Measurements from ENCODE around the gene SND1. TPM values are rescaled to one million over a fixed set of nuclear protein-coding genes. Genes with fewer than 3 reads are reported as not detected.

The SND1 gene
- polyA plus RNA-seq, 3 donors: 46.5 to 97.3 (median 79.8) TPM

DNA sequence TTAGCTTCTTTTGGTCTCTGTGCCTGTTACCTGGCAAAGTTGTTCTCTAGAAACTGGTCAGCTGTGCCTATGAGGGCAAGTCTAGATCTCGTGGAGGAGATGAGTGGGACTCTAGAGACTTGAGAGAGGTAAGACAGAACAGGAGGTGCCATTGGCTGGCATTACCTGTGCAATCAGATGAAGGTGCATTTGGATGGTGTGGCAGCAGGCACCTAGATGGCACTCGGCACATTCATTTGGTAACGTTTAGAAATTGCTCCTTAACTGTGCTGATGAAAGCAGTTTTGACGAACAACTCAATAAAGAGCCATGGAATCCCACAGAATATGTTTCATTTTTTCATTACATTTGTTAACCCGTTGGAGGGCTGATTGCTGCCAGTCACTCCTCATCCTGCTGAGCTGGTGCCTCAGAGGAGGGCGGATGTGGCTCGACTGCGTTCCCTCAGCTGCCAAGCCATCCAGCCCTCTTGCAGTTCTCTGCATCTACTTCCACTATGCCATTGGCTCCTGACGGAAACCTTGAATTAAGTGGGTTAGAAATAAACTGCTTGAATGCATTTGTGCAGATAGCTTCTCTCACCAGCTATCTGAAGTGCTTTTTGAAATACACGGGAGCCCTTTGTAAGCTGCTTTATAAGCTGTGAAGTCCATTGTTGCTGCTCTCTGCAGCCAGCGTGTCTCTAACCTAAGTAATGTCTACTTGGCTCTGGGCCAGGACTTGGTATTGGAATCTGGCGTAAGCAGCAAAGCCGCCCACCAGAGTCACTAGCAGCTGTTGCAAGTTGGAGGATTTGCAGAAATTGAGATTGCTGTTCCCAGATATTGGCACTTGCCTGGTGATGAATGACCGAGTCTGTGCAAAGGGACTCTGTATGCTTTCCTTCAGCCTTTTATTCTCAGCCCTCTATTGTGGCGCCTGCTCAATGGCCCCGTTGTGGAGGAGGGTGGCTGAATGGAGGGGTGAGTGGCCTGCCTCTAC is 291.8 kb downstream of the SND1 start:
- H3K4me3 ChIP-seq (replicated peaks in 1 of 3; ENCODE audit: low read depth in 2 of 3, low read length in 3 of 3): no peak overlapping the region
- Mint-ChIP-seq H3K9me3 (no peaks in the 10 kb centered on the region), H3K36me3 (peaks cover 33 to 52% of the 10 kb centered on the region in 2 donors), H3K4me1 (peaks cover 3% of the 10 kb centered on the region), H3K4me3 (no peak overlapping the region), H3K27ac (peak overlapping the region in 1 of 7 donors; percentile 15), H3K27me3 (ENCODE audit: low read depth in 3 of 3) (peaks cover 0 to 3% (median 0%) of the 10 kb centered on the region in 3 donors)
- H2AFZ ChIP-seq (ENCODE audit: insufficient read depth, low read depth, low read length, poor library complexity, severe bottlenecking): no peak overlapping the region
- H3K4me1 ChIP-seq (ENCODE audit: control insufficient read depth in 1 of 2, insufficient read depth in 2 of 2, low read length in 2 of 2): no peaks in the 10 kb centered on the region
- H3K9me3 ChIP-seq (replicated peaks in 1 of 2; ENCODE audit: control insufficient read depth in 1 of 2, insufficient read depth in 1 of 2, low read length in 2 of 2): no peaks in the 10 kb centered on the region
- H4K20me1 ChIP-seq (ENCODE audit: insufficient read depth, low read length): peaks cover 29% of the 10 kb centered on the region
- intact Hi-C loops (cut with micrococcal nuclease): no loop called here
- peaks cover 17 to 75% of the 10 kb centered on the region in 2 donors for H3K36me3 ChIP-seq (replicated peaks in 1 of 2; ENCODE audit: control insufficient read depth in 1 of 2, insufficient read depth in 2 of 2, low read length in 2 of 2)
- no peak overlapping the region for H3K27ac ChIP-seq (ENCODE audit: low read depth in 1 of 2, low read length in 2 of 2)
- no peak overlapping the region for H3K4me2 ChIP-seq (replicated peaks; ENCODE audit: extremely low read depth, low read length, poor library complexity, severe bottlenecking)
- no peaks in the 10 kb centered on the region for H3K27me3 ChIP-seq (ENCODE audit: control insufficient read depth in 2 of 2, insufficient read depth in 2 of 2, low read length in 2 of 2)
- H3K79me2 ChIP-seq (ENCODE audit: insufficient read depth, low read length): no peaks in the 10 kb centered on the region
- no peak for DNase-seq
- 95% methylated on average over 10 of the region's 16 CpGs for WGBS (ENCODE audit: insufficient coverage)
- H3K9ac ChIP-seq (ENCODE audit: insufficient read depth, low read length, poor library complexity, severe bottlenecking): no peak overlapping the region
- TF ChIP-seq CTCF (IDR thresholded peaks at IDR 0.05): no peak

GRCh38 chr7:127946111-127946510 is 294.1 kb downstream of the SND1 start:
- Mint-ChIP-seq H3K36me3 (peaks cover 40 to 41% of the 10 kb centered on the region in 2 donors), H3K4me1 (peaks cover 19% of the 10 kb centered on the region), H3K27me3 (ENCODE audit: low read depth in 3 of 3) (no peaks in the 10 kb centered on the region), H3K27ac (peak overlapping the region in 1 of 7 donors; percentile 27), H3K9me3 (no peaks in the 10 kb centered on the region), H3K4me3 (no peak overlapping the region)
- H3K9me3 ChIP-seq (replicated peaks in 1 of 2; ENCODE audit: control insufficient read depth in 1 of 2, insufficient read depth in 1 of 2, low read length in 2 of 2): no peaks in the 10 kb centered on the region
- no peak for DNase-seq
- peaks cover 9 to 13% of the 10 kb centered on the region in 2 donors for H3K4me1 ChIP-seq (ENCODE audit: control insufficient read depth in 1 of 2, insufficient read depth in 2 of 2, low read length in 2 of 2)
- no peak overlapping the region for H3K9ac ChIP-seq (ENCODE audit: insufficient read depth, low read length, poor library complexity, severe bottlenecking)
- intact Hi-C loops (cut with micrococcal nuclease): no loop called here
- H3K79me2 ChIP-seq (ENCODE audit: insufficient read depth, low read length): no peaks in the 10 kb centered on the region
- H4K20me1 ChIP-seq (ENCODE audit: insufficient read depth, low read length): peaks cover 22% of the 10 kb centered on the region
- no peak overlapping the region for H3K27ac ChIP-seq (ENCODE audit: low read depth in 1 of 2, low read length in 2 of 2)
- no peaks in the 10 kb centered on the region for H3K27me3 ChIP-seq (ENCODE audit: control insufficient read depth in 2 of 2, insufficient read depth in 2 of 2, low read length in 2 of 2)
- TF ChIP-seq CTCF (IDR thresholded peaks at IDR 0.05): no peak
- H2AFZ ChIP-seq (ENCODE audit: insufficient read depth, low read depth, low read length, poor library complexity, severe bottlenecking): no peak overlapping the region
- H3K4me2 ChIP-seq (replicated peaks; ENCODE audit: extremely low read depth, low read length, poor library complexity, severe bottlenecking): no peak overlapping the region
- H3K36me3 ChIP-seq (replicated peaks in 1 of 2; ENCODE audit: control insufficient read depth in 1 of 2, insufficient read depth in 2 of 2, low read length in 2 of 2): peaks cover 12 to 57% of the 10 kb centered on the region in 2 donors
- H3K4me3 ChIP-seq (replicated peaks in 1 of 3; ENCODE audit: low read depth in 2 of 3, low read length in 3 of 3): no peak overlapping the region

All from CD14-positive monocyte (primary cell).